Liver (tissue), 9 donors: ENCODE results near the gene DYNLT2. TPM values are rescaled to one million over a fixed set of nuclear protein-coding genes. Genes with fewer than 3 reads are reported as not detected.

Experiments
- DNase-seq: peaks from one replicate; pipeline ENCODE4 v3.0.0-alpha.2; 2017; ENCODE audit warnings: low spot score
- H3K27ac ChIP-seq, 2 donors: one replicate each; pipeline ENCODE4 v1.7.0; 2013; ENCODE audit warnings: inconsistent platforms in 2 of 2, low read length in 2 of 2, control low read depth in 1 of 2, low read depth in 1 of 2, mild to moderate bottlenecking in 1 of 2
- H3K27me3 ChIP-seq, 4 donors: one replicate each; pipeline versions ENCODE4 v1.6.1 to v1.7.0; 2013; ENCODE audit warnings: low read length in 3 of 4, inconsistent platforms in 1 of 4, mild to moderate bottlenecking in 1 of 4, moderate library complexity in 1 of 4; ENCODE audit not compliant: control insufficient read depth in 4 of 4, insufficient read depth in 4 of 4
- H3K36me3 ChIP-seq, 4 donors: one replicate each; pipeline versions ENCODE4 v1.6.1 to v1.7.0; 2013; ENCODE audit warnings: low read length in 3 of 4, mild to moderate bottlenecking in 3 of 4, low read depth in 1 of 4, moderate library complexity in 1 of 4; ENCODE audit not compliant: control insufficient read depth in 4 of 4, insufficient read depth in 3 of 4
- H3K4me1 ChIP-seq, 4 donors: one replicate each; pipeline versions ENCODE4 v1.6.1 to v1.7.0; 2013; ENCODE audit warnings: low read length in 3 of 4, mild to moderate bottlenecking in 3 of 4, moderate library complexity in 1 of 4; ENCODE audit not compliant: control insufficient read depth in 4 of 4, insufficient read depth in 4 of 4
- H3K4me3 ChIP-seq, 3 donors: one replicate each; pipeline versions ENCODE4 v1.6.1 to v1.7.0; 2013; ENCODE audit warnings: low read length in 3 of 3, control low read depth in 1 of 3, low read depth in 1 of 3, mild to moderate bottlenecking in 1 of 3
- H3K9ac ChIP-seq, 2 donors: one replicate each; pipeline ENCODE4 v1.7.0; 2013; ENCODE audit warnings: low read length in 2 of 2, mild to moderate bottlenecking in 2 of 2, moderate library complexity in 2 of 2, control low read depth in 1 of 2, low read depth in 1 of 2
- H3K9me3 ChIP-seq, 4 donors: one replicate each; pipeline versions ENCODE4 v1.6.1 to v1.7.0; 2013; ENCODE audit warnings: low read length in 3 of 4; ENCODE audit not compliant: control insufficient read depth in 4 of 4
- CTCF ChIP-seq: fragments of 150-350 bp; IDR thresholded peaks from 2 replicates; pipeline ENCODE4 v1.5.1; 2017; ENCODE audit warnings: improper control_type of control experiment, low read depth, low read length; ENCODE audit not compliant: missing input control
- EGR1 ChIP-seq, 2 donors: IDR thresholded peaks; 2 replicates each; pipeline ENCODE4 v1.6.1; 2016 to 2018; ENCODE audit warnings: antibody characterized with exemption in 2 of 2, low read depth in 2 of 2
- FOXA1 ChIP-seq: IDR thresholded peaks from 2 replicates; pipeline ENCODE4 v1.6.1; 2016; ENCODE audit warnings: antibody characterized with exemption
- FOXA2 ChIP-seq: IDR thresholded peaks from 2 replicates; pipeline ENCODE4 v1.6.1; 2016; ENCODE audit warnings: antibody characterized with exemption
- GABPA ChIP-seq, 2 donors: IDR thresholded peaks in 1 of 2; conservative IDR thresholded peaks in 1 of 2; 2 replicates each; pipeline ENCODE4 v1.6.1; 2016; ENCODE audit warnings: antibody characterized with exemption in 2 of 2, mild to moderate bottlenecking in 1 of 2, moderate library complexity in 1 of 2
- HNF4A ChIP-seq, 2 donors: conservative IDR thresholded peaks; 2 replicates each; pipeline ENCODE4 v1.6.1; 2016; ENCODE audit warnings: antibody characterized with exemption in 2 of 2, mild to moderate bottlenecking in 2 of 2
- HNF4G ChIP-seq: IDR thresholded peaks from 2 replicates; pipeline ENCODE4 v1.6.1; 2016; ENCODE audit warnings: antibody characterized with exemption
- JUND ChIP-seq, 2 donors: IDR thresholded peaks; 2 replicates each; pipeline ENCODE4 v1.6.1; 2016; ENCODE audit warnings: antibody characterized with exemption in 2 of 2
- NR2F2 ChIP-seq: IDR thresholded peaks from 2 replicates; pipeline ENCODE4 v1.6.1; 2016; ENCODE audit warnings: antibody characterized with exemption
- RAD21 ChIP-seq, 2 donors: IDR thresholded peaks; 2 replicates each; pipeline ENCODE4 v1.6.1; 2016; ENCODE audit warnings: antibody characterized with exemption in 2 of 2, mild to moderate bottlenecking in 2 of 2
- REST ChIP-seq: IDR thresholded peaks from 2 replicates; pipeline ENCODE4 v1.6.1; 2016; ENCODE audit warnings: antibody characterized with exemption, mild to moderate bottlenecking
- RXRA ChIP-seq, 2 donors: IDR thresholded peaks; 2 replicates each; pipeline ENCODE4 v1.6.1; 2017 to 2018; ENCODE audit warnings: antibody characterized with exemption in 2 of 2, mild to moderate bottlenecking in 1 of 2
- SP1 ChIP-seq: IDR thresholded peaks from 2 replicates; pipeline ENCODE4 v1.6.1; 2018; ENCODE audit warnings: antibody characterized with exemption, mild to moderate bottlenecking
- TAF1 ChIP-seq: conservative IDR thresholded peaks from 2 replicates; pipeline ENCODE4 v1.6.1; 2016; ENCODE audit warnings: antibody characterized with exemption, mild to moderate bottlenecking
- YY1 ChIP-seq: IDR thresholded peaks from 2 replicates; pipeline ENCODE4 v1.6.1; 2016; ENCODE audit warnings: antibody characterized with exemption, mild to moderate bottlenecking
- ZBTB33 ChIP-seq: IDR thresholded peaks from 2 replicates; pipeline ENCODE4 v1.6.1; 2016; ENCODE audit warnings: antibody characterized with exemption
- WGBS: extraction: QIAGEN DNeasy Blood & Tissue Kit; methylation state at CpG from one replicate; pipeline ENCODE4 v1.1.7; 2013; 5-methylcytosine and 5-hydroxymethylcytosine counted together
- polyA plus RNA-seq, 2 donors: library from polyadenylated mRNA; stranded (reverse) in 1 of 2; unstranded in 1 of 2; fragments of 200-250 nt in 1 of 2; fragments of >200 nt in 1 of 2; fragmentation: Nextera tagmentation in 1 of 2; extraction: Ambion mirVana in 1 of 2; gene quantifications; one replicate each; pipeline versions ENCODE4 v1.2.1 to v1.2.3, GENCODE V29; 2013 to 2015
- total RNA-seq, 2 donors: library from RNA; depleted of rRNA; stranded (reverse); fragments of >200 nt; gene quantifications; one replicate each; pipeline ENCODE4 v1.2.3, GENCODE V29; 2014
- TF ChIP-seq, protein P1 (sequence below): IDR thresholded peaks from 2 replicates; pipeline ENCODE4 v1.6.1; 2016; ENCODE audit warnings: antibody characterized with exemption
- TF ChIP-seq, protein P2 (sequence below): IDR thresholded peaks from 2 replicates; pipeline ENCODE4 v1.6.1; 2016; ENCODE audit warnings: antibody characterized with exemption
- donor health status: healthy.
- donor health status: healthy.
- donor health status: healthy.
- donor health status: healthy.
- donor health status: healthy.

DYNLT2 gene
- total and polyA plus RNA-seq, 4 donors = 0.37 to 2.3 (median 1.2) TPM

DNA sequence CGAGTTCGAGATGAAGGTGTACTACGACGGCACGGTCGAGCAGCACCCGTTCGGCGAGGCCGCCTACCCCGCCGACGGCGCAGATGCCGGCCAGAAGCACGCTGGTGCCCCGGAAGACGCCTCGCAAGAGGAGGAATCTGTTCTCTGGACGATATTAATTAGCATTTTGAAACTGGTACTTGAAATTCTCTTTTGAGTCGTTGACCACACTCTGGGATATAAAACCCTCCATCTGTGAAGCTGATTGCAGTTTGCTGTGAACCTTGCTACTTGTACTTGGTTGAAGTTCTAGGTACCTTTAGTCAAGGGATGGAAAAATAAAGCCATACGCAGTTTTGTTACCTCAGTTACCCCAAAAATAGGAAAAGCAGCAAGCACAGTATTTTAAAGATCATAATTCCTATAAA lies 48.5 kb downstream of the DYNLT2 start:
- Histone ChIP-seq H3K9me3 (no peaks in the 10 kb centered on the region), H3K4me1 (peaks cover 3 to 43% (median 28%) of the 10 kb centered on the region in 4 donors)
- WGBS = 4% methylated on average over 22 of the region's 22 CpGs

GRCh38 chr6:169701954-169702839 lies 49.2 kb downstream of the DYNLT2 start, which contains the start of the genes C6orf120 and WDR27:
Gene C6orf120 (plus strand): TSS chr6:169702126. CDS start chr6:169702460, 334 bp downstream.
Gene WDR27 (minus strand): TSS chr6:169702029. CDS start chr6:169689005, 13,024 bp downstream.
- WGBS = under 1% methylated on average over 92 of the region's 92 CpGs
- Histone ChIP-seq H3K9ac (peak within 1 kb of the TSS; percentile 61 to 91), H3K36me3 (peaks cover 0 to 7% (median 1%) of the 10 kb centered on the region in 4 donors), H3K27me3 (no peaks in the 10 kb centered on the region), H3K9me3 (no peaks in the 10 kb centered on the region), H3K4me1 (peaks cover 3 to 43% (median 28%) of the 10 kb centered on the region in 4 donors), H3K4me3 (peak within 1 kb of the TSS; percentile 73 to 98 (median 93)), H3K27ac (peak within 1 kb of the TSS; percentile 78 to 89)
- peak; percentile 33 for TF ChIP-seq SP1
- no peak for TF ChIP-seq HNF4A (conservative IDR thresholded peaks at IDR 0.05)
- TF ChIP-seq JUND (IDR thresholded peaks at IDR 0.05) = no peak
- peak; percentile 75 to 83 for TF ChIP-seq EGR1 (IDR thresholded peaks at IDR 0.05; ENCODE audit: low read depth in 2 of 2)
- TF ChIP-seq YY1 = peak; percentile 7
- TF ChIP-seq, protein P1, sequence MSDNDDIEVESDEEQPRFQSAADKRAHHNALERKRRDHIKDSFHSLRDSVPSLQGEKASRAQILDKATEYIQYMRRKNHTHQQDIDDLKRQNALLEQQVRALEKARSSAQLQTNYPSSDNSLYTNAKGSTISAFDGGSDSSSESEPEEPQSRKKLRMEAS = no peak
- no peak for TF ChIP-seq NR2F2
- TF ChIP-seq REST = peak; percentile 58
- no peak for TF ChIP-seq FOXA1
- TF ChIP-seq ZBTB33 = peak; percentile 99
- no peak for TF ChIP-seq FOXA2
- TF ChIP-seq, protein P2, sequence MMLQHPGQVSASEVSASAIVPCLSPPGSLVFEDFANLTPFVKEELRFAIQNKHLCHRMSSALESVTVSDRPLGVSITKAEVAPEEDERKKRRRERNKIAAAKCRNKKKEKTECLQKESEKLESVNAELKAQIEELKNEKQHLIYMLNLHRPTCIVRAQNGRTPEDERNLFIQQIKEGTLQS = no peak
- TF ChIP-seq HNF4G = no peak
- TF ChIP-seq RAD21 (IDR thresholded peaks at IDR 0.05) = peak; percentile 32 to 35
- no peak for TF ChIP-seq CTCF
- no peak for TF ChIP-seq RXRA (IDR thresholded peaks at IDR 0.05)
- TF ChIP-seq GABPA (IDR thresholded peaks at IDR 0.05 in 1 of 2, conservative IDR thresholded peaks at IDR 0.05 in 1 of 2) = peak; percentile 88 to 98
- TF ChIP-seq TAF1 = peak; percentile 59
- DNase-seq = peak; percentile 95

More for the DNA sequence above, 48.5 kb downstream of the DYNLT2 start:
- Histone ChIP-seq H3K36me3 (peaks cover 0 to 7% (median 1%) of the 10 kb centered on the region in 4 donors), H3K9ac (peak overlapping the region; percentile 46 to 67), H3K27ac (peak overlapping the region; percentile 78 to 89), H3K4me3 (peak overlapping the region; percentile 70 to 98 (median 93)), H3K27me3 (no peaks in the 10 kb centered on the region)
- TF ChIP-seq, protein P1 = peak; percentile 32
- TF ChIP-seq FOXA2 = no peak
- DNase-seq = no peak
